GM23248 (cell line): ENCODE measurements around the gene VKORC1L1.

Source experiments
- EZH2 ChIP-seq: fragments of 200-600 bp; sonication (generic); IDR thresholded peaks from 2 replicates; pipeline ENCODE4 v1.6.1; 2018; ENCODE audit warnings: antibody characterized with exemption, mild to moderate bottlenecking; ENCODE audit not compliant: insufficient read depth, poor library complexity, severe bottlenecking
- EZH2phosphoT487 ChIP-seq: fragments of 200-600 bp; sonication (generic); IDR thresholded peaks from 2 replicates; pipeline ENCODE4 v1.6.1; 2018; ENCODE audit warnings: antibody characterized with exemption, moderate library complexity, mild to moderate bottlenecking, low read depth; ENCODE audit not compliant: insufficient read depth

DNA sequence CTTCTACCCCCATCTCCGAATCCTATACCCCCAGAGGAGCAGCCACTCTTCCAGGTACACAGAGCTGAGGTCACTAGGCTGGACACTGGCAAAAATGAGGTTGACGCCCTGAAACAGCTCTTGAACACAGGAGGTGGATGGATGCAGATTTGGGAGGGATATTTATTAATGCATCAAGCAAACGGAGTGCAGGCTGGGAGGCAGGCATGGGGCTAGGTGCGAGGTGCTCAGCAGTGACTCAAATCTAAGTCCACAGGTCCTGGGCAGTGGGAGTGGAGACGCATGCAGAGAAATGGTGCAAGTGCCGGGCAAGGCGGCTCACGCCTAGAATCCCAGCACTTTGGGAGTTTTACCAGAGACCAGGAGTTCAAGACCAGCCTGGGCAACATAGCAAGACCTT, 98.1 kb downstream of the VKORC1L1 start:
- no peak for TF ChIP-seq EZH2
- TF ChIP-seq EZH2phosphoT487, result no peak
